Pancreas (tissue), 10 donors: ENCODE measurements around the gene AFDN. TPM values are rescaled to one million over a fixed set of nuclear protein-coding genes. Genes with fewer than 3 reads are reported as not detected.

Experiments used
- ATAC-seq, 4 donors: fragments of 200-7000 bp; cut with Tn5 transposase; one replicate each; pipeline versions ENCODE4 v1.8.0 to v1.9.1; 2020; ENCODE audit warnings: mild to moderate bottlenecking in 4 of 4, moderate library complexity in 4 of 4
- DNase-seq, 6 donors: peaks; one replicate each; pipeline ENCODE4 v3.0.0-alpha.2; 2020
- FAIRE-seq: peaks from 2 replicates; lab custom pipeline; 2012; peaks lifted over from hg19 to GRCh38; lab: Jason Lieb, UNC
- H3K27ac ChIP-seq, 4 donors: fragments of 200-600 bp; sonication (generic); 1 replicate in 3 of 4; 2 replicates in 1 of 4; pipeline versions ENCODE4 v1.5.0 to v1.8.0; 2020
- H3K27me3 ChIP-seq, 4 donors: fragments of 200-600 bp; one replicate each; pipeline ENCODE4 v1.8.0; 2021
- H3K36me3 ChIP-seq, 3 donors: fragments of 200-600 bp; sonication (generic) in 1 of 3; one replicate each; pipeline versions ENCODE4 v1.5.0 to v1.8.0; 2020 to 2021
- H3K4me1 ChIP-seq, 3 donors: fragments of 200-600 bp; one replicate each; pipeline ENCODE4 v1.8.0; 2021
- H3K4me3 ChIP-seq, 4 donors: fragments of 200-600 bp; sonication (generic) in 2 of 4; one replicate each; pipeline versions ENCODE4 v1.5.0 to v1.8.0; 2020 to 2021
- H3K9me3 ChIP-seq, 4 donors: fragments of 200-600 bp; one replicate each; pipeline ENCODE4 v1.8.0; 2021
- WGBS, 2 donors: extraction: QIAGEN DNeasy Blood & Tissue Kit; methylation state at CpG; one replicate each; pipeline ENCODE4 v1.1.7; 2013; 5-methylcytosine and 5-hydroxymethylcytosine counted together
- intact Hi-C, 3 donors: fragments of 100-400 bp; cut with DNase I; formaldehyde crosslinking; loops; one replicate each; pipeline versions ENCODE4 v1.11.1 to v1.14.2; 2022
- polyA plus RNA-seq, 2 donors: library from polyadenylated mRNA; stranded (reverse); fragments of 200-250 nt; gene quantifications; one replicate each; pipeline ENCODE4 v1.2.3, GENCODE V29; 2013
- total RNA-seq, 6 donors: library from RNA; stranded (reverse); fragmentation: NEBNext Ultra II Directional in 4 of 6; extraction: Animal tissue kit (Norgen Biotek cat#: 25700) in 4 of 6; gene quantifications; one replicate each; pipeline versions ENCODE4 v1.2.1 to v1.2.4, GENCODE V29; 2021 to 2023
- TF ChIP-seq, protein P1 (sequence below), 4 donors: fragments of 200-600 bp; sonication (generic) in 3 of 4; IDR thresholded peaks; one replicate each; pipeline versions ENCODE4 v1.5.0 to v1.8.0; 2021; ENCODE audit warnings: antibody characterized with exemption in 4 of 4
- donor health status: healthy with polysubstance abuse.
- donor health status: DM: no; HTN: no; CAD: no; lungs with moderate emphysema.
- donor health status: DM: no; HTN: no; CAD: no.
- donor health status: control.
- donor health status: control.
- donor health status: Bipolar disorder and iron deficiency.
- donor health status: DM: yes; HTN: yes; CAD: no.
- donor health status: DM: no; HTN: no; CAD: no.
- donor health status: DM: no; HTN: no; CAD: no.
- donor health status: DM: yes; HTN: yes; CAD: no.

AFDN gene
- total and polyA plus RNA-seq, 8 donors, result 55.2 to 122 (median 73.3) TPM

GRCh38 chr6:167846997-167847606, 20.4 kb downstream of the AFDN start:
- peaks cover 14 to 29% (median 27%) of the 10 kb centered on the region in 3 donors for H3K4me1 ChIP-seq
- no peak overlapping the region for H3K4me3 ChIP-seq
- ATAC-seq, result no peak
- no peaks in the 10 kb centered on the region for H3K9me3 ChIP-seq
- intact Hi-C loops, result no loop called here
- no peaks in the 10 kb centered on the region for H3K36me3 ChIP-seq
- TF ChIP-seq, protein P1, sequence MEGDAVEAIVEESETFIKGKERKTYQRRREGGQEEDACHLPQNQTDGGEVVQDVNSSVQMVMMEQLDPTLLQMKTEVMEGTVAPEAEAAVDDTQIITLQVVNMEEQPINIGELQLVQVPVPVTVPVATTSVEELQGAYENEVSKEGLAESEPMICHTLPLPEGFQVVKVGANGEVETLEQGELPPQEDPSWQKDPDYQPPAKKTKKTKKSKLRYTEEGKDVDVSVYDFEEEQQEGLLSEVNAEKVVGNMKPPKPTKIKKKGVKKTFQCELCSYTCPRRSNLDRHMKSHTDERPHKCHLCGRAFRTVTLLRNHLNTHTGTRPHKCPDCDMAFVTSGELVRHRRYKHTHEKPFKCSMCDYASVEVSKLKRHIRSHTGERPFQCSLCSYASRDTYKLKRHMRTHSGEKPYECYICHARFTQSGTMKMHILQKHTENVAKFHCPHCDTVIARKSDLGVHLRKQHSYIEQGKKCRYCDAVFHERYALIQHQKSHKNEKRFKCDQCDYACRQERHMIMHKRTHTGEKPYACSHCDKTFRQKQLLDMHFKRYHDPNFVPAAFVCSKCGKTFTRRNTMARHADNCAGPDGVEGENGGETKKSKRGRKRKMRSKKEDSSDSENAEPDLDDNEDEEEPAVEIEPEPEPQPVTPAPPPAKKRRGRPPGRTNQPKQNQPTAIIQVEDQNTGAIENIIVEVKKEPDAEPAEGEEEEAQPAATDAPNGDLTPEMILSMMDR (IDR thresholded peaks at IDR 0.05), result no peak
- H3K27me3 ChIP-seq, result no peaks in the 10 kb centered on the region
- WGBS, 2 donors, result 77 to 79% methylated on average over 6 of the region's 6 CpGs
- no peak overlapping the region for H3K27ac ChIP-seq
- no peak for FAIRE-seq
- DNase-seq, result no peak

- TF ChIP-seq, protein P1 (IDR thresholded peaks at IDR 0.05), result no peak
- Histone ChIP-seq H3K27ac (peak overlapping the region in 1 of 4 donors; percentile 9), H3K27me3 (no peaks in the 10 kb centered on the region), H3K4me3 (no peak overlapping the region), H3K4me1 (peaks cover 12 to 30% (median 28%) of the 10 kb centered on the region in 3 donors), H3K9me3 (no peaks in the 10 kb centered on the region), H3K36me3 (no peaks in the 10 kb centered on the region)
- ATAC-seq (no peak), FAIRE-seq (no peak), DNase-seq (no peak)
- 58 to 59% methylated on average over 1 of the region's 1 CpG for WGBS, 2 donors
- intact Hi-C loops, result no loop called here
These were observed 21.2 kb downstream of the AFDN start for GRCh38 chr6:167847936-167848335.

DNA sequence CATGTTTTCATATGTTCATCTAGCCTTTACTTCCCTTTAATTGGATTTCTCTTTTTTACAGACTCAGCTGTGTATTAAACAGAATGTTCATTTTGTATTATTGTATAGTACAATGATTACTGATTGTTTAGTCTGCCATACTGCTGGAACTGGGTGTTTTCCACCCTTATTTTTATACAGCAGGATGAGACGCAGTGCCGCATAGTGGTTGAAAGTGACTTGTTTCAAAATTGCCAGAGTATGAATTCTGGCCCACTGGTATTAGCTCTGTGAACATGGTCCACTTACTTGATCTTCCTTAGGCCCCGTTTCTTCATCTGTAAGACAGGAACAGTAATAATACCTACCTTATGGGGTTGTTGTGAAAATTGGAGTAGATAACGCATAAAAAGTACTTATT, 22.1 kb downstream of the AFDN start:
- Histone ChIP-seq H3K27me3 (no peaks in the 10 kb centered on the region), H3K4me1 (peaks cover 12 to 31% (median 28%) of the 10 kb centered on the region in 3 donors), H3K27ac (peak overlapping the region in 2 of 4 donors; percentile 76 to 81), H3K4me3 (no peak overlapping the region), H3K9me3 (no peaks in the 10 kb centered on the region), H3K36me3 (no peaks in the 10 kb centered on the region)
- intact Hi-C loops, result no loop called here
- ATAC-seq (no peak), FAIRE-seq (no peak), DNase-seq (no peak)
- TF ChIP-seq, protein P1 (IDR thresholded peaks at IDR 0.05), result no peak
- WGBS, 2 donors, result 95% methylated on average over 4 of the region's 4 CpGs

DNA sequence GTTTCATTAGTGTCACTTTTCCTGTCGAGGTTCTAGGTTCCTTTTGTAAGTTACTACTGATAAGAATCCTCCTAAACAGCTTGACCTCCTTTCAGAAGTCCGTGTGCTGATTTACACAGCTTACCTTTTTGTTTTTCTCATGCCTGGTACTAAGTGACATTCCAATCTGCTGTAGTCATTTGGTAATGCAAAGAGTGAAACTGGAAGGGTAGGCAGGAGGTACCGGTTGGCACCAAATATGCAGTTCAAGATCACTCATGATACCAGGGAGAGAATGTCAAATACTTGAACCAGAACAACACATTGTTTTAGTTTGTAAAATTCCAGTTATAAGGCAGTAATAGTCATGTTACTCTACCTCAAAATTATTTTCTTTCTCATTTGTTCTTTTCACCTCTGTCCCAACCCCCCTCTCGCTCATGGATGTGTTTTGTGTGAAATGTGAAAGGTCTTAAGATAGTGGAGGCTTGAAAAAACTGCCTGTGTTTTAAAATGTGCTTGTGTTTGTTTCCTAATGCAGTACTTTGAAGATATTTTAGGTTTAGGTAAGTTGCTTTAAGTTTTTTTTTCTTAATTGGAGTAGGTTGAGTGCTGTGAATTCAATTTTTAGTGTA, 23.2 kb downstream of the AFDN start:
- peak overlapping the region; percentile 20 to 81 (median 50) for H3K27ac ChIP-seq
- no peak for FAIRE-seq

More for the DNA sequence above, 23.2 kb downstream of the AFDN start:
- peak; percentile 92 to 96 (median 95) for ATAC-seq
- WGBS, 2 donors, result 14% methylated on average over 4 of the region's 4 CpGs
- Histone ChIP-seq H3K9me3 (no peaks in the 10 kb centered on the region), H3K36me3 (no peaks in the 10 kb centered on the region), H3K27me3 (no peaks in the 10 kb centered on the region), H3K4me1 (peaks cover 12 to 35% (median 28%) of the 10 kb centered on the region in 3 donors), H3K4me3 (no peak overlapping the region)
- DNase-seq, result peak in 2 of 6 donors; percentile 33 to 35
- TF ChIP-seq, protein P1 (IDR thresholded peaks at IDR 0.05), result no peak
- intact Hi-C loops, result no loop called here
